AG09319 (cell line): Measurements from ENCODE around the gene TMEM18.

ENCODE experiments used
- DNase-seq: peaks from one replicate; pipeline ENCODE4 v3.0.0-alpha.2; 2010; ENCODE audit warnings: low read depth; ENCODE audit errors: extremely low read depth
- TF ChIP-seq, protein P1 (sequence below): IDR thresholded peaks from 2 replicates; pipeline ENCODE4 v1.5.1; 2011; ENCODE audit warnings: low read depth, mild to moderate bottlenecking, inconsistent platforms, low read length, moderate library complexity

Gene TMEM18

DNA sequence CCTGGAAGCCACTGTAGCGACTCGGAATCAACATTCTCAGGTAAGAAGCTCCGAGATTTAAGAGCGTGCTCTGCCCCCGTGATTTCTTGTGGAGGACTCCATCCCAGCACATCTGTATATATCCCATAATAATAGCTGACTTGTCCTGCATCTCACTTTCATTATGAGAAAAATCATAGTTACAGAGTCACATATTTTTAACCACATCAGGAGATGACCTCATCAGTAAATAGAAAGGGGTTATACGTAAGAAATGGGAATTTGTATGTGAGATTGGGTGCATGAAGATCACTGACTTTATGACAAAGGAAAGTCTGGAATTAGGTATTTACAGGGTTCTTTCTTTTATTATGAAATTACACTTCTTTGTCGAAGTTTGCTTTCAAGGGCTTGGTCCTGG is 16.4 kb upstream of the TMEM18 start:
- TF ChIP-seq, protein P1, sequence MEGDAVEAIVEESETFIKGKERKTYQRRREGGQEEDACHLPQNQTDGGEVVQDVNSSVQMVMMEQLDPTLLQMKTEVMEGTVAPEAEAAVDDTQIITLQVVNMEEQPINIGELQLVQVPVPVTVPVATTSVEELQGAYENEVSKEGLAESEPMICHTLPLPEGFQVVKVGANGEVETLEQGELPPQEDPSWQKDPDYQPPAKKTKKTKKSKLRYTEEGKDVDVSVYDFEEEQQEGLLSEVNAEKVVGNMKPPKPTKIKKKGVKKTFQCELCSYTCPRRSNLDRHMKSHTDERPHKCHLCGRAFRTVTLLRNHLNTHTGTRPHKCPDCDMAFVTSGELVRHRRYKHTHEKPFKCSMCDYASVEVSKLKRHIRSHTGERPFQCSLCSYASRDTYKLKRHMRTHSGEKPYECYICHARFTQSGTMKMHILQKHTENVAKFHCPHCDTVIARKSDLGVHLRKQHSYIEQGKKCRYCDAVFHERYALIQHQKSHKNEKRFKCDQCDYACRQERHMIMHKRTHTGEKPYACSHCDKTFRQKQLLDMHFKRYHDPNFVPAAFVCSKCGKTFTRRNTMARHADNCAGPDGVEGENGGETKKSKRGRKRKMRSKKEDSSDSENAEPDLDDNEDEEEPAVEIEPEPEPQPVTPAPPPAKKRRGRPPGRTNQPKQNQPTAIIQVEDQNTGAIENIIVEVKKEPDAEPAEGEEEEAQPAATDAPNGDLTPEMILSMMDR, result no peak

DNA sequence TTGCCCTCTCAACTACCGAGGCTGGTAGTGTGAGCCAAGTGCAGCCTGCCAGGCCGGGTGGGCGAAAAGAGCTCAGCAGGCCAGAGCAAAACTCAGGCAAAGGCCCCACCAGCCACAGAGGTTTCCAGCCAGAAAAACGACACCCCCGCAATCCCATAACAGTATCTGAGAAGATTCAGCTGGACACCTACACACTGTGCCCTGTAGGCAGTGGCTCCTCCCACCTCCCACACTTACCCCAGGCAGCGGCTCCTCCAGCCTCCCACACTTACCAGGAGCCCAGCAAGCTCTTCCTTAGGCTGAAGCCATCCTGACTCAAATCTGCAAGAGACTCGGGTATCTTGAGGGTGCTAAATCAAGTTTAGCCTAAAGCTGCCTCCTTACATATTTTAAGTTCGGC is 15.6 kb upstream of the TMEM18 start:
- TF ChIP-seq, protein P1, result no peak
- no peak for DNase-seq

More for the DNA sequence above, 16.4 kb upstream of the TMEM18 start:
- no peak for DNase-seq

DNA sequence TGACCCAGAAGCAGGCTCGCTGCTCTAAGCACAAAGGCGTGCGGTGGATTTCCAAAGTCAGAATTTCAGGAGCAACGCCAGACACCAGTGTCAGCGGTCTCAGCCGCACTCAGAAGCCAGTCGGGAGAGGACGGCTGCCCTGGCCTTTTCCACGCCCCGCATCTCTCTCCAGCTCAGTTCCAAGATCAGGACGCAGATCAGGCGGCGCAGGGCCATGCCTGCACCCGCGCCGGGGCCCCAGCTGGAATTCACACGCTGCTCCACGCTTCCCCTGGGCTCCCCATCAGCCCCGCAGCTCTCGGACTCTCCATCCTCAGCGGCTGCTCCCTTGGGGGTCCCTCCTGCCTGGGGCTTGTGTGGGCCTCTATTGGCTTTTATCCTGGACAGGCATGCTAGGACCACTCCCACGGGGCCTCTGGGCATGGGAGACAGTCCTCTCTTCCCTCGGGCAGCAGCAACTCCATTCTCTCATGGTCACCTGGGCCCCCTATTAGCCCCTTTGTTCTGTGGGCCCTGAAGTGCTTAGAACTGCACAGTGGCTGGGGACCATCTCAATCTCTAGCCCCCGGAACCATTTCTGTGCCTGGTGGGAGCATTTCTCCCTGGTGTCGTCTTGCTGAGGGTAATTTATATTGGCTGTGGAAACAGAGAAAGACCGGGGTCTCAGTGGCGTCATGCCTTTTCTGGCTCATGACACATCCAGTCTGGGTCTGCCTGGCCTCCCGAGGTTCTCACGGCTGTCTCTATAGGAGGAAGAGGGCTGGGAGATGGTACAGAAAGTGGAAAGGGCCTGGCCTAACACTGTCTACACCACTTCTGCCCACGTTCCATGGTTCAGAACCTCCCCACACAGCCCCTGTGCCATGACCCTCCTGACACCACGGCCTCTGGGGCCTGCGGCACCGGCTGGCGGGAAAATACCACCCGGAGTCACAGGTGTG is 14.9 kb upstream of the TMEM18 start:
- TF ChIP-seq, protein P1, result no peak
- DNase-seq, result no peak

DNA sequence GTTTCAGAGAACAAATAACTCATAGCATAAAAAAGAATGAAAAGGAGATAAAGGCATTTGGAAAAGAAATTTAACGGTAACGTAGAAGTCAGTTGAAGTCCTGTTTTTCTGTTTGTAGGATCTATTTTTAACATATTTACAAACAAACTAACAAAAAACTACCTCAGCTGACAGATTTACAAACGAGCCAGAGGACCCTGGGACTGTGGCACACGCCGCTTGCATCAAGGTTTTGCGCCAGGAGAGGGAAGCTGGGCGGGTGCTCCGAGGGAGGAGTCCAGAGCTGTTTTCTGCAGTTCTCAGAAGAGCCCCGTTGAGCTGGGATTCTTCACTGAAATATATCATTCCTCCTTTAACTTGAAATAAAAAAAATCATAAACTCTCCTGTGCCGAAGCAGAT is 13.6 kb upstream of the TMEM18 start:
- TF ChIP-seq, protein P1, result no peak
- DNase-seq, result no peak

DNA sequence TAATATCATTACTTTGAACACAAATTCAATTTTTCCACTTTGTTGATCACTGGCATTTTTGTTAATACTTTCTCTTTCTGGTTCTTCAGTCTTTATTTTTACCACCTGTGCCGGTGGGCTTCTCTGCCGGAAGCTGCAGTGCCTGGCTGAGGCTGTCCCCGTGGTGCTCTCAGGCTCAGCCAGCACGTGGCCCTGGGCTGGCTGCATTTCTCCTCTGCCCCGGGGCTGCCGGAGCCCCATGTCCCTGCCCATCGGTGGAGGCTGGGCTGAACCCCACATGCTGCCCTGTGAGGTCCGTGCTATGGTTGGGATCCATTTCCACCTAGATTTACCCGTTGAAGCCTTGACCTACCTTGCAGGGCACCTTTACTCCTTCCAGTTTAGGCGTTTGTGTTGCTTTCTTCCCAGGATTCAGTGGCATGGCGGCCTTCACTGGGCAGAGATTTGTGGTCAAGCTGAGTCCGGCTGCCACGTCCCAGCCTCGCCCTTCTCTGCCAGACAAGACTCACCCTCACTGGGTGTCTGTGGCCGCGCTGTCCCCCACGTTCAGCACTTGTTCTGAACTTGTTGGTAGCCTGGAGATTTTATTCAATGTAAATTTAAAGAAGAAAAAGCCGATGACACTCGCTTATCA is 12.8 kb upstream of the TMEM18 start:
- DNase-seq, result no peak

DNA sequence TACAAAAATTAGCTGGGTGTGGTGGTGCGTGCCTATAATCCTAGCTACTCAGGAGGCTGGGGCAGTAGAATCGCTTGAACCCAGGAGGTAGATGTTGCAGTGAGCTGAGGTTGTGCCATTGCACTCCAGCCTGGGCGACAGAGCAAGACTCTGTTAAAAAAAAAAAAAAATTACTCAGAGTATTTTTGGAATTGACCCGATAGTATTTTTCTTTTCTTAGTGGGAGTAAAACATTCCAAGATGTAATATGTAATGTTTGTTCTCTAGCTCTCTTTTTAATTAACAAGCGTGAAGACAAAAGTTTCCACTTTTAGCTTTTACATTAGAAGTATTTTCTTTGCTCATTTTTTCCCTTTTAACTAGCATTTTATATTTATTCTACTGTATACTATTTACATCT is 12.0 kb upstream of the TMEM18 start:
- TF ChIP-seq, protein P1, result no peak
- DNase-seq, result no peak

More for the DNA sequence above, 12.8 kb upstream of the TMEM18 start:
- TF ChIP-seq, protein P1, result no peak

DNA sequence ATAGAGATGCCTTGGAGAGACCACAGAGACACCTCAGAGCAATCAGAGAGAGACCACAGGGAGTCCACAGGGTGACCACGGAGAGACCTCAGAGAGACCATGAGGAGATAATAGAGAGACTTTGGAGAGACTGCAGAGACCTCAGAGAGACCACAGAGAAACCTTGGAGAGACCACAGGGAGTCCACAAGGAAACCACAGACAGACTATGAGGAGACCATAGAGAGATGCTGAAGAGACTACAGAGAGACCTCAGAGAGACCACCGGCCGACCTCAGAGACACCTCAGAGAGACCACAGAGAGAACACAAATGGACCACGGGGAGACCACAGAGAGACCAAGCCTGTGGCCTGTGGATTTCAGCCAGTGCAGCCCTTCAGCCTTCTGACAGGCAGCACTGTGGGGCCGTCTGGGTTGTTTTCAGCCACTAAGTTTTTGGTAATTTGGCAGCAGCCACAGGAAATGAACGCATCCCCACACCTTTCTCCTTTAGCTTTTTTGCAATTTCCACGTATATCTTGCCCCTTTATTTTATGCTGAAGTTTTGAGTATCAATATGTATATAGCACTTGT is 11.4 kb upstream of the TMEM18 start:
- no peak for DNase-seq
- TF ChIP-seq, protein P1, result no peak
